ENCODE results near the gene MED15. TPM values are rescaled to one million over a fixed set of nuclear protein-coding genes. Genes with fewer than 3 reads are reported as not detected.

The MED15 gene
- total and polyA plus RNA-seq, 2 of the 8 experiments (the other 6 are each of a cell fraction or from before 2014, with no cell fraction given), result 28.3 to 57.1 TPM

- TF ChIP-seq RNF2 (IDR thresholded peaks at IDR 0.05; ENCODE audit: borderline replicate concordance, low read depth, low read length, missing control alignments, poor library complexity, severe bottlenecking), result no peak
Observed at GRCh38 chr22:20634560-20635226, 127.3 kb downstream of the MED15 start (continued).

Measured in H1 (cell line).